HepG2 (cell line): ENCODE data around the gene ARHGDIA. TPM values are rescaled to one million over a fixed set of nuclear protein-coding genes. Genes with fewer than 3 reads are reported as not detected.

Source experiments
- FOXK2 ChIP-seq: fragments of 450-650 bp; IDR thresholded peaks from 2 replicates; pipeline ENCODE4 v1.6.1; 2016
- FOXM1 ChIP-seq: sonication (generic); formaldehyde crosslinking; IDR thresholded peaks from 2 replicates; pipeline ENCODE4 v1.5.0; 2020; ENCODE audit warnings: missing genetic modification reagents
- GATA4 ChIP-seq: sonication (generic); IDR thresholded peaks from 2 replicates; pipeline ENCODE4 v1.6.1; 2016; ENCODE audit warnings: antibody characterized with exemption, low read depth, borderline replicate concordance
- JUND ChIP-seq: sonication (generic); formaldehyde crosslinking; IDR thresholded peaks from 2 replicates; pipeline ENCODE4 v1.8.0; 2022; ENCODE audit warnings: mild to moderate bottlenecking, missing genetic modification reagents
- KDM2A ChIP-seq: sonication (generic); formaldehyde crosslinking; IDR thresholded peaks from 2 replicates; pipeline ENCODE4 v1.4.0; 2020; ENCODE audit warnings: low read depth, missing genetic modification reagents, borderline replicate concordance
- MATR3 ChIP-seq: sonication (generic); formaldehyde crosslinking; IDR thresholded peaks from 2 replicates; pipeline ENCODE4 v1.4.0; 2020; ENCODE audit warnings: missing genetic modification reagents
- NFKBIZ ChIP-seq: IDR thresholded peaks from 2 replicates; pipeline ENCODE4 v1.6.1; 2018; ENCODE audit warnings: missing genetic modification reagents, missing compliant biosample characterization
- ZNF253 ChIP-seq: sonication (generic); formaldehyde crosslinking; IDR thresholded peaks from 2 replicates; pipeline ENCODE4 v1.8.0; 2022; ENCODE audit warnings: mild to moderate bottlenecking, missing genetic modification reagents, borderline replicate concordance
- ZNF496 ChIP-seq: sonication (generic); formaldehyde crosslinking; IDR thresholded peaks from 2 replicates; pipeline ENCODE4 v1.8.1; 2023; ENCODE audit warnings: mild to moderate bottlenecking, moderate library complexity, missing genetic modification reagents; ENCODE audit not compliant: insufficient replicate concordance
- polyA plus RNA-seq, 8 experiments: library from polyadenylated mRNA; depleted of rRNA in 3 of 8; stranded (reverse) in 7 of 8; unstranded in 1 of 8; fragments of >200 nt; fragmentation: Illumina TruSeq in 4 of 8; extraction: Trizol in 4 of 8; gene quantifications; 2 replicates each; pipeline versions ENCODE4 v1.2.1 to v1.2.3, GENCODE V29; 2011 to 2016; ENCODE audit warnings: low read depth in 4 of 8, missing spikeins in 1 of 8, mixed read lengths in 1 of 8; ENCODE audit not compliant: insufficient read depth in 1 of 8
- total RNA-seq, 5 experiments: library from RNA; depleted of rRNA; stranded (reverse); fragments of >200 nt; fragmentation: Illumina TruSeq; extraction: Trizol; gene quantifications; 2 replicates each; pipeline ENCODE4 v1.2.3, GENCODE V29; 2016; ENCODE audit warnings: low read depth in 1 of 5
- TF ChIP-seq, protein P1 (sequence below): IDR thresholded peaks from 2 replicates; pipeline ENCODE4 v1.6.1; 2016; ENCODE audit warnings: missing biosample characterization, missing genetic modification reagents, low read depth
- TF ChIP-seq, protein P2 (sequence below): sonication (generic); formaldehyde crosslinking; IDR thresholded peaks from 2 replicates; pipeline ENCODE4 v1.9.0; 2021; ENCODE audit warnings: missing genetic modification reagents, mild to moderate bottlenecking, borderline replicate concordance
- TF ChIP-seq, protein P3 (sequence below): IDR thresholded peaks from 2 replicates; pipeline ENCODE4 v1.6.1; 2016
- TF ChIP-seq, protein P4 (sequence below): sonication (generic); formaldehyde crosslinking; IDR thresholded peaks from 2 replicates; pipeline ENCODE4 v1.5.1; 2020; ENCODE audit warnings: mild to moderate bottlenecking, missing genetic modification reagents, moderate library complexity
- TF ChIP-seq, protein P5 (sequence below): sonication (generic); formaldehyde crosslinking; IDR thresholded peaks from 2 replicates; pipeline ENCODE4 v1.4.0; 2020; ENCODE audit warnings: missing genetic modification reagents

The ARHGDIA gene
- total and polyA plus RNA-seq, 2 of the 13 experiments (the other 11 are each of a cell fraction or from before 2014, with no cell fraction given), result 40.0 to 64.0 TPM

DNA sequence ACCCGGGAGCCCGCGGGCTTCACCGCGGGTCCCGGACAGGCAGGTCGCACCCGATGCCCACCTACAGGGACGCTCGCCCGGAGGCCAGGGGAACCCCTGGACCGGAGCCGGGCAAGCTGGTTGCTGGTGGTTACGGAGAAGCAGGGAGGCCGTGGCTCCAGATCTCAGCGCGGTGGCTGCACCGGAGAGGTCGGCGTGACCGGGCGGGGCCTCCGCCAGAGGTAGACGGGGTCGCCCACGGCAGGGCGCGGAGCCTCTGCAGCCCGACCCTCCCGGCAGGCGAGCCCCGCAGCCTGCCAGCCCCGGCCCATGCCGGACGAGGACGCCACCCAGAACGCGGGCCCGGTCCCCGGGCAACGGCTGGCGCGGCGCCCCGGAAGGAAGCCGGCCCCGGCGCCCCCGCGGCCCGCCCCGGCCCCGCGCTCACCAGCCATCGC lies 39.7 kb upstream of the ARHGDIA start (continued):
- TF ChIP-seq NFKBIZ (CRISPR knock-in tag) (no peak), FOXK2 (no peak), FOXM1 (CRISPR knock-in tag) (no peak), KDM2A (CRISPR knock-in tag) (no peak), JUND (CRISPR knock-in tag) (no peak), MATR3 (no peak), GATA4 (no peak), ZNF496 (no peak), ZNF253 (no peak)
- TF ChIP-seq, protein P1, sequence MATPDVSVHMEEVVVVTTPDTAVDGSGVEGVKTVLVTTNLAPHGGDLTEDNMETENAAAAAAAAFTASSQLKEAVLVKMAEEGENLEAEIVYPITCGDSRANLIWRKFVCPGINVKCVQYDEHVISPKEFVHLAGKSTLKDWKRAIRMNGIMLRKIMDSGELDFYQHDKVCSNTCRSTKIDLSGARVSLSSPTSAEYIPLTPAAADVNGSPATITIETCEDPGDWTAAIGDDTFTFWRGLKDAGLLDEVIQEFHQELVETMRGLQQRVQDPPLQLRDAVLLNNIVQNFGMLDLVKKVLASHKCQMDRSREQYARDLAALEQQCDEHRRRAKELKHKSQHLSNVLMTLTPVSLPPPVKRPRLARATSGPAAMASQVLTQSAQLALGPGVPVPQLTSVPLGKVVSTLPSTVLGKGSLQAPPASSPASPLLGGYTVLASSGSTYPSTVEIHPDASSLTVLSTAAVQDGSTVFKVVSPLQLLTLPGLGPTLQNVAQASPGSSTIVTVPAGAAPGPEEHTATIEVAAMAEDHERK (CRISPR knock-in tag), result no peak
- TF ChIP-seq, protein P2, sequence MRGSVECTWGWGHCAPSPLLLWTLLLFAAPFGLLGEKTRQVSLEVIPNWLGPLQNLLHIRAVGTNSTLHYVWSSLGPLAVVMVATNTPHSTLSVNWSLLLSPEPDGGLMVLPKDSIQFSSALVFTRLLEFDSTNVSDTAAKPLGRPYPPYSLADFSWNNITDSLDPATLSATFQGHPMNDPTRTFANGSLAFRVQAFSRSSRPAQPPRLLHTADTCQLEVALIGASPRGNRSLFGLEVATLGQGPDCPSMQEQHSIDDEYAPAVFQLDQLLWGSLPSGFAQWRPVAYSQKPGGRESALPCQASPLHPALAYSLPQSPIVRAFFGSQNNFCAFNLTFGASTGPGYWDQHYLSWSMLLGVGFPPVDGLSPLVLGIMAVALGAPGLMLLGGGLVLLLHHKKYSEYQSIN (CRISPR knock-in tag), result no peak
- TF ChIP-seq, protein P3, sequence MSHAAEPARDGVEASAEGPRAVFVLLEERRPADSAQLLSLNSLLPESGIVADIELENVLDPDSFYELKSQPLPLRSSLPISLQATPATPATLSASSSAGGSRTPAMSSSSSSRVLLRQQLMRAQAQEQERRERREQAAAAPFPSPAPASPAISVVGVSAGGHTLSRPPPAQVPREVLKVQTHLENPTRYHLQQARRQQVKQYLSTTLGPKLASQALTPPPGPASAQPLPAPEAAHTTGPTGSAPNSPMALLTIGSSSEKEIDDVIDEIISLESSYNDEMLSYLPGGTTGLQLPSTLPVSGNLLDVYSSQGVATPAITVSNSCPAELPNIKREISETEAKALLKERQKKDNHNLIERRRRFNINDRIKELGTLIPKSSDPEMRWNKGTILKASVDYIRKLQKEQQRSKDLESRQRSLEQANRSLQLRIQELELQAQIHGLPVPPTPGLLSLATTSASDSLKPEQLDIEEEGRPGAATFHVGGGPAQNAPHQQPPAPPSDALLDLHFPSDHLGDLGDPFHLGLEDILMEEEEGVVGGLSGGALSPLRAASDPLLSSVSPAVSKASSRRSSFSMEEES (CRISPR knock-in tag), result no peak
- TF ChIP-seq, protein P4, sequence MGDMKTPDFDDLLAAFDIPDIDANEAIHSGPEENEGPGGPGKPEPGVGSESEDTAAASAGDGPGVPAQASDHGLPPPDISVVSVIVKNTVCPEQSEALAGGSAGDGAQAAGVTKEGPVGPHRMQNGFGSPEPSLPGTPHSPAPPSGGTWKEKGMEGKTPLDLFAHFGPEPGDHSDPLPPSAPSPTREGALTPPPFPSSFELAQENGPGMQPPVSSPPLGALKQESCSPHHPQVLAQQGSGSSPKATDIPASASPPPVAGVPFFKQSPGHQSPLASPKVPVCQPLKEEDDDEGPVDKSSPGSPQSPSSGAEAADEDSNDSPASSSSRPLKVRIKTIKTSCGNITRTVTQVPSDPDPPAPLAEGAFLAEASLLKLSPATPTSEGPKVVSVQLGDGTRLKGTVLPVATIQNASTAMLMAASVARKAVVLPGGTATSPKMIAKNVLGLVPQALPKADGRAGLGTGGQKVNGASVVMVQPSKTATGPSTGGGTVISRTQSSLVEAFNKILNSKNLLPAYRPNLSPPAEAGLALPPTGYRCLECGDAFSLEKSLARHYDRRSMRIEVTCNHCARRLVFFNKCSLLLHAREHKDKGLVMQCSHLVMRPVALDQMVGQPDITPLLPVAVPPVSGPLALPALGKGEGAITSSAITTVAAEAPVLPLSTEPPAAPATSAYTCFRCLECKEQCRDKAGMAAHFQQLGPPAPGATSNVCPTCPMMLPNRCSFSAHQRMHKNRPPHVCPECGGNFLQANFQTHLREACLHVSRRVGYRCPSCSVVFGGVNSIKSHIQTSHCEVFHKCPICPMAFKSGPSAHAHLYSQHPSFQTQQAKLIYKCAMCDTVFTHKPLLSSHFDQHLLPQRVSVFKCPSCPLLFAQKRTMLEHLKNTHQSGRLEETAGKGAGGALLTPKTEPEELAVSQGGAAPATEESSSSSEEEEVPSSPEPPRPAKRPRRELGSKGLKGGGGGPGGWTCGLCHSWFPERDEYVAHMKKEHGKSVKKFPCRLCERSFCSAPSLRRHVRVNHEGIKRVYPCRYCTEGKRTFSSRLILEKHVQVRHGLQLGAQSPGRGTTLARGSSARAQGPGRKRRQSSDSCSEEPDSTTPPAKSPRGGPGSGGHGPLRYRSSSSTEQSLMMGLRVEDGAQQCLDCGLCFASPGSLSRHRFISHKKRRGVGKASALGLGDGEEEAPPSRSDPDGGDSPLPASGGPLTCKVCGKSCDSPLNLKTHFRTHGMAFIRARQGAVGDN, result peak; percentile 27; the same call in 1 of the 2 replicates
- TF ChIP-seq, protein P5, sequence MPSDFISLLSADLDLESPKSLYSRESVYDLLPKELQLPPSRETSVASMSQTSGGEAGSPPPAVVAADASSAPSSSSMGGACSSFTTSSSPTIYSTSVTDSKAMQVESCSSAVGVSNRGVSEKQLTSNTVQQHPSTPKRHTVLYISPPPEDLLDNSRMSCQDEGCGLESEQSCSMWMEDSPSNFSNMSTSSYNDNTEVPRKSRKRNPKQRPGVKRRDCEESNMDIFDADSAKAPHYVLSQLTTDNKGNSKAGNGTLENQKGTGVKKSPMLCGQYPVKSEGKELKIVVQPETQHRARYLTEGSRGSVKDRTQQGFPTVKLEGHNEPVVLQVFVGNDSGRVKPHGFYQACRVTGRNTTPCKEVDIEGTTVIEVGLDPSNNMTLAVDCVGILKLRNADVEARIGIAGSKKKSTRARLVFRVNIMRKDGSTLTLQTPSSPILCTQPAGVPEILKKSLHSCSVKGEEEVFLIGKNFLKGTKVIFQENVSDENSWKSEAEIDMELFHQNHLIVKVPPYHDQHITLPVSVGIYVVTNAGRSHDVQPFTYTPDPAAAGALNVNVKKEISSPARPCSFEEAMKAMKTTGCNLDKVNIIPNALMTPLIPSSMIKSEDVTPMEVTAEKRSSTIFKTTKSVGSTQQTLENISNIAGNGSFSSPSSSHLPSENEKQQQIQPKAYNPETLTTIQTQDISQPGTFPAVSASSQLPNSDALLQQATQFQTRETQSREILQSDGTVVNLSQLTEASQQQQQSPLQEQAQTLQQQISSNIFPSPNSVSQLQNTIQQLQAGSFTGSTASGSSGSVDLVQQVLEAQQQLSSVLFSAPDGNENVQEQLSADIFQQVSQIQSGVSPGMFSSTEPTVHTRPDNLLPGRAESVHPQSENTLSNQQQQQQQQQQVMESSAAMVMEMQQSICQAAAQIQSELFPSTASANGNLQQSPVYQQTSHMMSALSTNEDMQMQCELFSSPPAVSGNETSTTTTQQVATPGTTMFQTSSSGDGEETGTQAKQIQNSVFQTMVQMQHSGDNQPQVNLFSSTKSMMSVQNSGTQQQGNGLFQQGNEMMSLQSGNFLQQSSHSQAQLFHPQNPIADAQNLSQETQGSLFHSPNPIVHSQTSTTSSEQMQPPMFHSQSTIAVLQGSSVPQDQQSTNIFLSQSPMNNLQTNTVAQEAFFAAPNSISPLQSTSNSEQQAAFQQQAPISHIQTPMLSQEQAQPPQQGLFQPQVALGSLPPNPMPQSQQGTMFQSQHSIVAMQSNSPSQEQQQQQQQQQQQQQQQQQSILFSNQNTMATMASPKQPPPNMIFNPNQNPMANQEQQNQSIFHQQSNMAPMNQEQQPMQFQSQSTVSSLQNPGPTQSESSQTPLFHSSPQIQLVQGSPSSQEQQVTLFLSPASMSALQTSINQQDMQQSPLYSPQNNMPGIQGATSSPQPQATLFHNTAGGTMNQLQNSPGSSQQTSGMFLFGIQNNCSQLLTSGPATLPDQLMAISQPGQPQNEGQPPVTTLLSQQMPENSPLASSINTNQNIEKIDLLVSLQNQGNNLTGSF (CRISPR knock-in tag), result no peak
